ENCODE data around the gene DCHS2. TPM values are rescaled to one million over a fixed set of nuclear protein-coding genes. Genes with fewer than 3 reads are reported as not detected.

Gene DCHS2
- total RNA-seq, 4 donors from 2014 or later, result under 0.01 TPM; not detected in 3

DNA sequence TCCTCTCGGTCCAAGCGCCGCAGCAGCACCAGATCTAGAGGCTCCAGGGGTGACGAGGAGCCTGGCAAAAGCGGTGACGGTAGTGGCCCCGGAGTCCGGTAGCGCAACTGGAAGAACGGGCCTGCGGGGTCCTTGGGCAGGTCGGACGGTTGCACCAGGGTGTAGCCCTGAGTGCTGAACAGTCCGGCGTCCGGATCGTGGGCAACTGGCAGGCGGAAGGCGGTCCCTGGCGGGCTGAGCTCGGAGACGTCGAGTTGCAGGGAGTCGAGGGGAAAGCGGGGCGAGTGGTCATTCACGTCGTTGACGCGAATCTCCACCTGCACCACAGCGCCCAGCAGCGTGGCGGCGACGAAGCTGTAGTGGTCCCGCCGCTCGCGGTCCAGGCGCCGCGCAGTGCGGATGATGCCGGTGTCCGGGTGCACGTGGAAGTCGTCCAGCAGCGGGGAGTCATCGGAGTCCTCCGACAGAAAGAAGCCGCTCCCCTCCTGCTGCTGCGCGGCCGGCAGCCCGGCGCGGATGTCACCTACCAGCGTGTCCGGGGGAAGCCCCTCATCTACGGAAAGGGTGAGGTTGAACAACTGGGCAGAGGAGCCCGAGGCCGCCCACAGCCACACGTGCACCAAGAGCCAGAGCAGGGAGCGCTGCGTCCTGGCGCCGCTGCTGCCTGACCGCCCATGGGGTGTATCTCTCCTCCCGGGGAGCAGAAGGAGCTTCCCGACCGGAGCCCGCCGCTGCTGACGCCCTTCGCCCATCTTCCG is 837 bp downstream of the DCHS2 start:
- peaks cover 0 to 67% of the 10 kb centered on the region in 2 donors for H3K27me3 ChIP-seq

DNA sequence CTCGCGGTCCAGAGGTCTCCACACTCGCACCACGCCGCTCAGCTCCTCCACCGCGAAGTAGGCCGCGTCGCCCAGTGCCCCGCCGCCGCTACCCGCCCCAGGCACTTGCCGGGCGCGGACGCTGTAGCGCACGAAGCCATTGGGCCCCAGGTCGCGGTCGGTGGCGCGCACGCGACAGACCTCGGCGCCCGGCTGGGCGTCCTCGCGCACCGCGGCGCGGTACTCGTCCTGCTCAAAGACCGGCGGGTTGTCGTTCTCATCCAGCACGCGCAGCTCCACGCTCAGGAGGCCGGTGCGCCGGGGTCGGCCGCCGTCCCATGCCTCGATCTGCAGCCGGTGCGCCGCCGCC is 1.4 kb downstream of the DCHS2 start:
- WGBS, 2 donors, result 5 to 11% methylated on average over 5 to 44 of the region's 55 CpGs
- DNase-seq (ENCODE audit: low spot score in 2 of 2), result no peak
- no peaks in the 10 kb centered on the region for H3K36me3 ChIP-seq
- no peak overlapping the region for H3K27ac ChIP-seq
- TF ChIP-seq, protein P1, sequence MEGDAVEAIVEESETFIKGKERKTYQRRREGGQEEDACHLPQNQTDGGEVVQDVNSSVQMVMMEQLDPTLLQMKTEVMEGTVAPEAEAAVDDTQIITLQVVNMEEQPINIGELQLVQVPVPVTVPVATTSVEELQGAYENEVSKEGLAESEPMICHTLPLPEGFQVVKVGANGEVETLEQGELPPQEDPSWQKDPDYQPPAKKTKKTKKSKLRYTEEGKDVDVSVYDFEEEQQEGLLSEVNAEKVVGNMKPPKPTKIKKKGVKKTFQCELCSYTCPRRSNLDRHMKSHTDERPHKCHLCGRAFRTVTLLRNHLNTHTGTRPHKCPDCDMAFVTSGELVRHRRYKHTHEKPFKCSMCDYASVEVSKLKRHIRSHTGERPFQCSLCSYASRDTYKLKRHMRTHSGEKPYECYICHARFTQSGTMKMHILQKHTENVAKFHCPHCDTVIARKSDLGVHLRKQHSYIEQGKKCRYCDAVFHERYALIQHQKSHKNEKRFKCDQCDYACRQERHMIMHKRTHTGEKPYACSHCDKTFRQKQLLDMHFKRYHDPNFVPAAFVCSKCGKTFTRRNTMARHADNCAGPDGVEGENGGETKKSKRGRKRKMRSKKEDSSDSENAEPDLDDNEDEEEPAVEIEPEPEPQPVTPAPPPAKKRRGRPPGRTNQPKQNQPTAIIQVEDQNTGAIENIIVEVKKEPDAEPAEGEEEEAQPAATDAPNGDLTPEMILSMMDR (IDR thresholded peaks at IDR 0.05), result no peak
- TF ChIP-seq EP300 (IDR thresholded peaks at IDR 0.05) (no peak), POLR2A (IDR thresholded peaks at IDR 0.05) (no peak)
- peak overlapping the region in 2 of 4 donors; percentile 36 to 50 for H3K4me3 ChIP-seq
- peaks cover 0 to 28% (median 17%) of the 10 kb centered on the region in 4 donors for H3K4me1 ChIP-seq
- no peaks in the 10 kb centered on the region for H3K9me3 ChIP-seq
- H3K27me3 ChIP-seq, result peaks cover 0 to 69% of the 10 kb centered on the region in 2 donors

More for the DNA sequence above, 837 bp downstream of the DCHS2 start:
- TF ChIP-seq EP300 (IDR thresholded peaks at IDR 0.05), result no peak
- Histone ChIP-seq H3K27ac (no peak overlapping the region), H3K9me3 (no peaks in the 10 kb centered on the region), H3K4me1 (peaks cover 0 to 28% (median 17%) of the 10 kb centered on the region in 4 donors), H3K4me3 (peak overlapping the region in 3 of 4 donors; percentile 36 to 50 (median 39)), H3K36me3 (no peaks in the 10 kb centered on the region)
- 3 to 5% methylated on average over 31 to 61 of the region's 76 CpGs for WGBS, 2 donors
- DNase-seq (ENCODE audit: low spot score in 2 of 2), result no peak

DNA sequence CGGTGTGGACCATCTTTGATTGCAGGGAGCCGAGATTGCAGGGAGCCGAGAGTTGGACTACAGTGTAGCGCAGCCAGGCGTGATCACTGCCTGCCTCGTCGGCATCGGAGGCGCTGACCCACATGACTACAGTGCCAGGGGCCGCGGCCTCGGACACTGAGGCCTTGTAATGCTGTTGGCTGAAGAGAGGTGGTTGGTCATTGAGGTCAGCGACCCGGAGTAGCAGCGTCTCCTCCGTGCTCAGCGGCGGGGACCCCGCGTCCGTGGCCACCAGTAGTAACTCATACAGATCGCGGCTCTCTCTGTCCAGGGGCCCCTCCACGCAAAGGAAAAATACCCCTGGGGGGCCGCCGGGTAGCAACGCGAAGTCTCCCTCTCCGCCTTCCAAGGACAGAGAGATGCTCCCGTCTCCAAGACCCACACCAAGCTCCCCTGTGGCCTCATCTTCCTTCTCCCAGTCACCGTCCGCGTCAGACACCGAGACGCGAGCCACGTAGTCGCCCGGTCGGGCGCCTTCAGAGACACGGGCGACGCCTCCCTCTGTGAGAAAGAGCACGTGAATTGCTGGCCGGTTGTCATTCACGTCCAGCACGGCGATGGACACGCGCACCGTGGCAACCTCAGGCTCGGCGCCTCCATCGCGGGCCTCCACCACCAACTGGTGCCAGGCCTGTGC is 1.9 kb downstream of the DCHS2 start:
- Histone ChIP-seq H3K27ac (no peak overlapping the region), H3K4me1 (peaks cover 0 to 28% (median 17%) of the 10 kb centered on the region in 4 donors), H3K27me3 (peaks cover 0 to 71% of the 10 kb centered on the region in 2 donors), H3K9me3 (no peaks in the 10 kb centered on the region), H3K4me3 (peak overlapping the region in 1 of 4 donors; percentile 50), H3K36me3 (no peaks in the 10 kb centered on the region)
- TF ChIP-seq, protein P1 (IDR thresholded peaks at IDR 0.05), result no peak
- no peak for TF ChIP-seq EP300 (IDR thresholded peaks at IDR 0.05)
- 32 to 48% methylated on average over 41 to 55 of the region's 56 CpGs for WGBS, 2 donors
- DNase-seq (ENCODE audit: low spot score in 2 of 2), result no peak

DNA sequence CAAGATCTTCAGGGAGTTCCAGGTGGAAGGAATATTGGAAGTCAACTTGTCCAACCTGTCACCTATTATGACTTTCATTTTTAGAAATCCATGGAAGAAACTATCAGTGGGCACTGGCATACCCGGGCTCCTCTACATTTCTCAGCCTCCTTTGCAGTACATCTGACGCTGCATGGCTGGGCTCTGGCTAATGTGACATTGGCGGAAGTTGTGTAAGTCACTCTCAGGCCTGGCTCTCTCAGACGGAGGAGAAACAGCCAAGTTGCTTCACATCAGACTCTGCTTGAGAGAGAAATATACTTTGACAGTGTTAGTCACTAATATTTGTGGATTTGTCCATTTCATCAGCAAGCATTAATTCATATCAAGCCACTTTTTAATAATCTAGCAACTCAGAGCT is 4.5 kb downstream of the DCHS2 start:
- no peak for DNase-seq (ENCODE audit: low spot score in 2 of 2)
- peaks cover 0 to 23% (median 15%) of the 10 kb centered on the region in 4 donors for H3K4me1 ChIP-seq
- H3K4me3 ChIP-seq, result no peak overlapping the region
- TF ChIP-seq, protein P1 (IDR thresholded peaks at IDR 0.05), result no peak
- no peak for TF ChIP-seq POLR2A (IDR thresholded peaks at IDR 0.05)
- TF ChIP-seq EP300 (IDR thresholded peaks at IDR 0.05), result no peak
- H3K27me3 ChIP-seq, result peaks cover 0 to 54% of the 10 kb centered on the region in 2 donors
- no peak overlapping the region for H3K27ac ChIP-seq
- H3K9me3 ChIP-seq, result no peaks in the 10 kb centered on the region
- no peaks in the 10 kb centered on the region for H3K36me3 ChIP-seq
- 74 to 76% methylated on average over 4 of the region's 4 CpGs for WGBS, 2 donors

DNA sequence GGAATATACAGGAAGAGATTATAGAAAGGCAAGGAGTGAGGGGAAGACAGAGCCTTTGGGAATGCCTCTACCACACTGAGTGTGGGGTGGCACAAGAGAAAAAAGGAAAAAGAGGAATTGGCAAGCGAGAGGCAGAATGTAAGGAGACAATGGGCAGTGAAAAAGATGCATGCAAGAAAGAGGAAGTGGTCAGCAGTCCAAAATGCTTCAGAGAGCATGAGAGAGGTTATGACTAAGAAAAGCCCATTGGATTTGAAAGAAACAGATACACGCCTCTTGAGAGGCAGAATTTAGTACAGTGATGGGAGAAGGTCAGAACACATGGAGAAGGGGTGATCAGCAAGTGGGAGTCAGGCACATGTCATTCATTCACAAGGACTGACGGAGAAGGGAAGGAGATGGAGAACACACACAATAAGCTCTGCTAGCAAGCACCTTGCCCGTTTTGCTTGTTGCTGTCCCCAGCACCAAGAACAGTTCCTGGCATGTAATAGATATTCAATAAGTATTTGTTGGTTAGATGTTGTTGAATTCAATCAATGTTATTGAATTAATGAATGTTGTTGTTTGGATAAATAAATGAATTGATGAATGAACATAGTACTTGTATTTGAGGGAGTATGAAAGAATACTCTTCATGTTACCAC is 6.3 kb downstream of the DCHS2 start:
- H3K4me3 ChIP-seq, result no peak overlapping the region
- no peak for TF ChIP-seq EP300 (IDR thresholded peaks at IDR 0.05)
- TF ChIP-seq POLR2A (IDR thresholded peaks at IDR 0.05), result no peak
- TF ChIP-seq, protein P1 (IDR thresholded peaks at IDR 0.05), result no peak
- H3K36me3 ChIP-seq, result no peaks in the 10 kb centered on the region
- no peak overlapping the region for H3K27ac ChIP-seq
- H3K4me1 ChIP-seq, result peaks cover 0 to 4% (median under 1%) of the 10 kb centered on the region in 4 donors
- H3K27me3 ChIP-seq, result peaks cover 0 to 35% of the 10 kb centered on the region in 2 donors
- no peak for DNase-seq (ENCODE audit: low spot score in 2 of 2)
- WGBS, 2 donors, result 45 to 48% methylated on average over 4 of the region's 4 CpGs
- H3K9me3 ChIP-seq, result no peaks in the 10 kb centered on the region

Data from tibial nerve (tissue), 4 donors.